ENCODE measurements around the gene MYBPC2. TPM values are rescaled to one million over a fixed set of nuclear protein-coding genes. Genes with fewer than 3 reads are reported as not detected.

The MYBPC2 gene
- total RNA-seq, 2 experiments from 2014 or later, result 0.11 to 0.59 TPM

DNA sequence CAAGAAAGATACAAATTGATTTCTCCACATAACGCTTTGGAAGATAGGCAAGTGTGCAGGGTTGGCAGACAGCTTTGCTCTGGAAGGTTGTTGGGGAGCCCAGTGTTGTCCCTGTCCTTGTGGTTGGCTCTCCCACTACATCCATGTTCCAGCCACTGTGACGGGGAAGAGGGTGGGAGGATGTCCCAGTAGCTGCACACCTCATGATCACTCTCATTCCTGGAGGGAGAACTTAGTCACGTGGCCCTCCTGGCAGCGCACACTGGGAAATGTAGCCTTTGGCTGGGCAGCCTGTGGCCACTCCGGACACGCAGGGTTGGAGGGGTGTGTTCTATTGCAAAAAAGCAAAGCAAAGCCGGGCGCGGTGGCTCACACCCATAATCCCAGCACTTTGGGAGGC is 38.7 kb upstream of the MYBPC2 start:
- Mint-ChIP-seq H3K4me1 (ENCODE audit: low read depth) (no peaks in the 10 kb centered on the region), H3K36me3 (ENCODE audit: low read depth) (peaks cover 45% of the 10 kb centered on the region), H3K9me3 (no peaks in the 10 kb centered on the region), H3K27me3 (no peaks in the 10 kb centered on the region), H3K27ac (no peak overlapping the region), H3K4me3 (no peak overlapping the region)
- ChIA-PET POLR2A (interaction anchor here (0.8 kb wide), 1 partner anchor 16 kb away, joined by 3 read pairs; no protein-coding TSS in a partner anchor), CTCF (no interaction called here)
- ATAC-seq (no peak), DNase-seq (no peak)
- TF ChIP-seq CTCF (IDR thresholded peaks at IDR 0.05), result no peak
- intact Hi-C loops (cut with micrococcal nuclease), result no loop called here

DNA sequence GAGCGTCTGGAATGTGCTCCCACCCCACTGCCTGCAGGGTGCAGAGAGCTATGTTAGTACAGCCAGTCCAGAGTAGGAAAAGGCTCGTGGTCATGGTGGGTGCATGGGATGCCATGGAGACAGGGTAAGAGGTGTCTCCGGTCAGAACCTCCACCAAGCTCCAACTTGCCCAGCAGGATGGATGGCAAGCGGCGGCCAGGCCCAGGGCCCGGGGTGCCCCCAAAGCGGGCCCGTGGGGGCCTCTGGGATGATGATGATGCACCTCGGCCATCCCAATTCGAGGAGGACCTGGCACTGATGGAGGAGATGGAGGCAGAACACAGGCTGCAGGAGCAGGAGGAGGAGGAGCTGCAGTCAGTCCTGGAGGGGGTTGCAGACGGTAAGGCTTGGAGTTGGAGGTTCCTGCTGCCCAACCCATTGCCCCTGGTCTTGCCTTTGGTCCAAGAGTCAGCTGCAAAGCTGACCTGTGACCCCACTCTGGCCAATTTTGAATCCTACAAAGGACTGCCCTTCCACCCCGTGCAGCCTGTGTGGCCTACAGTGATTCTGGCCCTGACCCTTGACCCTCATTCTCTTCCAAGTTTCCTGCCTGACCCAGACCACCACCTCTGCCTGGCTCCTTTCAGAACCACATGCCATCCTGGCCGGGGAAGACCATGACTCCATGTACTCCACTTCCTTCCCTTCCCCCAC is 33.9 kb upstream of the MYBPC2 start:
- Mint-ChIP-seq H3K9me3 (no peaks in the 10 kb centered on the region), H3K4me3 (no peak overlapping the region), H3K27me3 (no peaks in the 10 kb centered on the region), H3K27ac (no peak overlapping the region), H3K36me3 (ENCODE audit: low read depth) (peaks cover 26% of the 10 kb centered on the region), H3K4me1 (ENCODE audit: low read depth) (no peaks in the 10 kb centered on the region)
- ATAC-seq, result no peak
- DNase-seq, result no peak
- intact Hi-C loops (cut with micrococcal nuclease), result no loop called here
- TF ChIP-seq CTCF (IDR thresholded peaks at IDR 0.05), result no peak
- POLR2A ChIA-PET, result interaction anchor here (0.6 to 1.2 kb wide), 3 partner anchors 10 to 14 kb away, joined by 3 to 4 read pairs (median 3); no protein-coding TSS in a partner anchor
- CTCF ChIA-PET, result no interaction called here

GRCh38 chr19:50399368-50399745 is 33.3 kb upstream of the MYBPC2 start:
- H3K27ac Mint-ChIP-seq, result no peak overlapping the region
- no peak overlapping the region for H3K4me3 Mint-ChIP-seq
- H3K9me3 Mint-ChIP-seq, result no peaks in the 10 kb centered on the region
- no peak for TF ChIP-seq CTCF (IDR thresholded peaks at IDR 0.05)
- no peak for DNase-seq
- ChIA-PET POLR2A (interaction anchor here (0.9 to 1.2 kb wide), 2 partner anchors 10 kb away, joined by 3 read pairs; no protein-coding TSS in a partner anchor), CTCF (no interaction called here)
- intact Hi-C loops (cut with micrococcal nuclease), result no loop called here
- no peaks in the 10 kb centered on the region for H3K4me1 Mint-ChIP-seq (ENCODE audit: low read depth)
- no peaks in the 10 kb centered on the region for H3K27me3 Mint-ChIP-seq
- peaks cover 26% of the 10 kb centered on the region for H3K36me3 Mint-ChIP-seq (ENCODE audit: low read depth)
- no peak for ATAC-seq

GRCh38 chr19:50401605-50402450 is 30.9 kb upstream of the MYBPC2 start:
- no peaks in the 10 kb centered on the region for H3K4me1 Mint-ChIP-seq (ENCODE audit: low read depth)
- no peak for TF ChIP-seq CTCF (IDR thresholded peaks at IDR 0.05)
- intact Hi-C loops (cut with micrococcal nuclease), result no loop called here
- H3K27ac Mint-ChIP-seq, result no peak overlapping the region
- H3K36me3 Mint-ChIP-seq (ENCODE audit: low read depth), result peaks cover 33% of the 10 kb centered on the region
- no peak overlapping the region for H3K4me3 Mint-ChIP-seq
- no peak for ATAC-seq
- DNase-seq, result no peak
- H3K9me3 Mint-ChIP-seq, result no peaks in the 10 kb centered on the region
- H3K27me3 Mint-ChIP-seq, result no peaks in the 10 kb centered on the region
- POLR2A ChIA-PET, result interaction anchor here (0.5 to 1.0 kb wide), 2 partner anchors 12 to 15 kb away, joined by 3 read pairs; no protein-coding TSS in a partner anchor
- CTCF ChIA-PET, result no interaction called here
